DND-41 (cell line): ENCODE measurements around the gene CFL1.
"Not testable (repeated sequence)": the region's sequence is repeated elsewhere in the genome, so short reads cannot be mapped to it uniquely, and the experiment has no call there.

Source experiments
- ATAC-seq: fragments of 200-7000 bp; cut with Tn5 transposase; 3 replicates; pipeline ENCODE4 v1.9.1; 2021; ENCODE audit warnings: low read depth; ENCODE audit not compliant: insufficient read depth
- DNase-seq: peaks from one replicate; pipeline ENCODE4 v3.0.0-alpha.2; 2020
- H2AFZ ChIP-seq: 2 replicates; pipeline ENCODE4 v1.6.0; 2012; ENCODE audit warnings: low read depth, low read length
- H3K27ac ChIP-seq: 2 replicates; pipeline ENCODE4 v1.5.1; 2012; ENCODE audit warnings: low read length, inconsistent platforms
- H3K27me3 ChIP-seq: fragments of 200-600 bp; sonication (generic); 2 replicates; pipeline ENCODE4 v1.6.0; 2012; ENCODE audit warnings: low read length, mild to moderate bottlenecking, inconsistent platforms; ENCODE audit not compliant: insufficient read depth, poor library complexity
- H3K36me3 ChIP-seq: 2 replicates; pipeline ENCODE4 v1.5.1; 2012; ENCODE audit warnings: low read length, inconsistent platforms; ENCODE audit not compliant: insufficient read depth
- H3K4me1 ChIP-seq: 2 replicates; pipeline ENCODE4 v1.5.1; 2012; ENCODE audit warnings: mild to moderate bottlenecking, low read length; ENCODE audit not compliant: insufficient read depth
- H3K4me2 ChIP-seq: 2 replicates; pipeline ENCODE4 v1.6.0; 2012; ENCODE audit warnings: mild to moderate bottlenecking, moderate library complexity, low read length, inconsistent platforms; ENCODE audit not compliant: insufficient read depth
- H3K4me3 ChIP-seq, 2 experiments: fragments of 200-600 bp in 1 of 2; shearing (Covaris generic) in 1 of 2; 2 replicates each; pipeline ENCODE4 v1.5.1; 2012 to 2016; ENCODE audit warnings: inconsistent platforms in 2 of 2, low read length in 2 of 2, mild to moderate bottlenecking in 2 of 2, low read depth in 1 of 2, moderate library complexity in 1 of 2
- H3K79me2 ChIP-seq: 2 replicates; pipeline ENCODE4 v1.6.0; 2012; ENCODE audit warnings: low read length, inconsistent platforms; ENCODE audit not compliant: insufficient read depth
- H3K9ac ChIP-seq: 2 replicates; pipeline ENCODE4 v1.6.0; 2012; ENCODE audit warnings: low read depth, mild to moderate bottlenecking, inconsistent platforms, low read length, moderate library complexity
- H3K9me3 ChIP-seq: 2 replicates; pipeline ENCODE4 v1.5.1; 2012; ENCODE audit warnings: low read length, moderate library complexity, mild to moderate bottlenecking, inconsistent platforms; ENCODE audit not compliant: insufficient read depth, severe bottlenecking
- H4K20me1 ChIP-seq: 2 replicates; pipeline ENCODE4 v1.6.0; 2012; ENCODE audit warnings: low read length; ENCODE audit not compliant: insufficient read depth
- CTCF ChIP-seq: IDR thresholded peaks from 2 replicates; pipeline ENCODE4 v1.5.1; 2012; ENCODE audit warnings: borderline replicate concordance, low read length, moderate library complexity, mild to moderate bottlenecking; ENCODE audit not compliant: poor library complexity, severe bottlenecking; ENCODE audit errors: extremely low read depth
- EZH2 ChIP-seq: IDR thresholded peaks from 3 replicates; pipeline ENCODE4 v1.6.1; 2012; ENCODE audit warnings: borderline replicate concordance, low read depth, mild to moderate bottlenecking, moderate library complexity, low read length, inconsistent platforms; ENCODE audit not compliant: severe bottlenecking

Gene CFL1

GRCh38 chr11:65892661-65893317, 34.8 kb upstream of the CFL1 start:
- no peak for TF ChIP-seq CTCF
- no peak for TF ChIP-seq EZH2
- ATAC-seq: no peak
- Histone ChIP-seq H3K36me3 (0 out of 2 replicates have a peak, but pooled peaks cover under 1% of the 10 kb centered on the region), H3K4me3 (no peak overlapping the region), H2AFZ (no peak overlapping the region), H3K9me3 (no peaks in the 10 kb centered on the region), H3K9ac (no peak overlapping the region), H3K4me1 (peaks cover 48% of the 10 kb centered on the region), H3K27me3 (no peaks in the 10 kb centered on the region), H3K4me2 (peak overlapping the region; percentile 96; the same call in 1 of the 2 replicates), H3K79me2 (peaks cover 18% of the 10 kb centered on the region), H3K27ac (no peak overlapping the region), H4K20me1 (peaks cover 21% of the 10 kb centered on the region; the same call in 1 of the 2 replicates)
- no peak for DNase-seq

- not testable (repeated sequence) for H2AFZ ChIP-seq, H3K27me3 ChIP-seq, H3K9me3 ChIP-seq, H3K27ac ChIP-seq, H3K36me3 ChIP-seq, ATAC-seq, DNase-seq
- H3K4me1 ChIP-seq: peaks cover 54% of the 10 kb centered on the region
- H3K79me2 ChIP-seq: peaks cover 24% of the 10 kb centered on the region
- peaks cover 21% of the 10 kb centered on the region; the same call in 1 of the 2 replicates for H4K20me1 ChIP-seq
- peak overlapping the region; percentile 96 for H3K4me2 ChIP-seq
- H3K9ac ChIP-seq: peak overlapping the region; percentile 75; the same call in 1 of the 2 replicates
- H3K4me3 ChIP-seq: peak overlapping the region in 1 of 2 experiments; percentile 71; a peak in 2 of 4 replicates
These were observed 34.2 kb upstream of the CFL1 start for GRCh38 chr11:65892137-65892540.

GRCh38 chr11:65891219-65892136, 33.5 kb upstream of the CFL1 start:
- peaks cover 21% of the 10 kb centered on the region; the same call in 1 of the 2 replicates for H4K20me1 ChIP-seq
- H3K4me2 ChIP-seq: peak overlapping the region; percentile 96
- peaks cover 14% of the 10 kb centered on the region for H3K36me3 ChIP-seq
- peak overlapping the region; percentile 88 for H2AFZ ChIP-seq
- ATAC-seq (no peak; the same call in 2 of the 3 replicates), DNase-seq (peak; percentile 38)
- H3K27me3 ChIP-seq: no peaks in the 10 kb centered on the region
- peaks cover 27% of the 10 kb centered on the region for H3K79me2 ChIP-seq
- H3K27ac ChIP-seq: peak overlapping the region; percentile 81; the same call in 1 of the 2 replicates
- H3K9ac ChIP-seq: peak overlapping the region; percentile 75
- peaks cover 61% of the 10 kb centered on the region for H3K4me1 ChIP-seq
- H3K9me3 ChIP-seq: no peaks in the 10 kb centered on the region
- H3K4me3 ChIP-seq: peak overlapping the region; percentile 51 to 71
- TF ChIP-seq EZH2 (no peak), CTCF (peak; percentile 49)
